OCI-LY3 (cell line): ENCODE measurements around the gene RASGRF2.

ENCODE experiments used
- CTCF ChIP-seq: fragments of 200-600, 300-600 bp; sonication (generic); IDR thresholded peaks from 2 replicates; pipeline ENCODE4 v1.5.1; 2014; ENCODE audit warnings: antibody characterized with exemption, low read length, low read depth
- EZH2phosphoT487 ChIP-seq: fragments of 200-600 bp; shearing (Covaris generic); IDR thresholded peaks from 2 replicates; pipeline ENCODE4 v1.6.1; 2018; ENCODE audit warnings: antibody characterized with exemption, mixed run types, low read depth

- TF ChIP-seq CTCF (no peak), EZH2phosphoT487 (no peak)
Measured at GRCh38 chr5:80921026-80921425, 39.1 kb upstream of the RASGRF2 start.
